Stimulated activated CD4-positive, alpha-beta T cell treated with anti-CD3 and anti-CD28 coated beads, Interleukin-1b, Interleukin-23, amount 100 ng/mL, for 4 hours (primary cell): ENCODE data around the gene ITGA3.

Experiments used
- DNase-seq, 2 donors: peaks; one replicate each; pipeline ENCODE4 v3.0.0-alpha.2; 2020; ENCODE audit warnings: low read depth in 2 of 2

ITGA3 gene

DNA sequence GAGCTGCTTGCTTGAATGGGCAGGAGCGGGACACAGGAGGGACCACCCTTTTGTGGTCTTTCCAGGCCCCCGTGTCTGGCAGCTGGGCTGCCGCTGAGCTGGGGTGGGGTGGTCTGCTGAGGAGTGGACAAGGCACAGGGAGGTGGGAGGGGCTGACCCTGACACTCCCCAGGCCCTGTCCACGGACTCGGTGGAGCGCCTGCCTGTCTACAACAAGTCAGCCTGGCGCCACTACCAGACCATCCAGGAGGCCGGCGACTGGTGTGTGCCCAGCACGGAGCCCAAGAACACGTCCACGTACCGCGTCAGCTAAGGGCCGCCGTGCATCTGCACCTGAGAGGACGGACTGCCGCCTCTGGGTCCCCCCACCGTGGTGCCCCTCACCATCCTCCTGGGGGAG is 53.9 kb downstream of the ITGA3 start:
- DNase-seq = no peak

DNA sequence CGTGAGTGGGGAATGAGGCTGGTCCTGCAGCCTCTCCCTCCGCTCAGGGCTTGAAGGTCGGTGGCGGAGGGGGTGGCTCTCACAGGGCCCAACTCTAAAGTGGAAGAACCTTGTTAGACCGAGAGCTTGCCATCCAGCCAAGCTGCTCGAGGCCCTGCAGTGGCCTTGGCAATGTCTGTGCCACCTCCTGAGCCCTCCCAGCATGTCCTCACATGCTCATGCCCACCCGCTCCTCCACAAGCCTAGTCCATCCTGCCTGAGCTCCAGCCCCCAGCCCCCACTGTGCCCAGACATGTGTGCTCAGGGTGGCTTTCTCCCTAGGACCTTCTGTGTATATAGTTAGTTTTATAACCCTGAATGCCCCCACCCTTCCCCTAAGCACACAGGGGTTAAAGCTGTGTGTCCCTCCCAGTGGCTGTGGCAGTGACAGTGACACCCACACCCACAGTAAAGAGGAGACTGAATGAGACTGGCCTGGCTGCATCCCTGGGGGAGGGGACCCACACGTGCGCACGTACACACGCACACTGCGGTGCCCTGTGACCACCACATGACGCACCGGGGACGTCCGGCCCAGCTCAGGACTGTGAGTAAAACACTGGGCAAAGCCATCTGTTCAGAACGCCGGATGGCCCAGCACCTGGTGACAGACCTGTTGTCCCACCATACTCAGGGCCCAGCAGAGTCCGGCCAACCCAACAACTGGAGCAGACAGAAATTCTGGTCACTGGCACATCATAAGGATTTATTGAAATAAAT is 54.9 kb downstream of the ITGA3 start:
- DNase-seq = no peak

DNA sequence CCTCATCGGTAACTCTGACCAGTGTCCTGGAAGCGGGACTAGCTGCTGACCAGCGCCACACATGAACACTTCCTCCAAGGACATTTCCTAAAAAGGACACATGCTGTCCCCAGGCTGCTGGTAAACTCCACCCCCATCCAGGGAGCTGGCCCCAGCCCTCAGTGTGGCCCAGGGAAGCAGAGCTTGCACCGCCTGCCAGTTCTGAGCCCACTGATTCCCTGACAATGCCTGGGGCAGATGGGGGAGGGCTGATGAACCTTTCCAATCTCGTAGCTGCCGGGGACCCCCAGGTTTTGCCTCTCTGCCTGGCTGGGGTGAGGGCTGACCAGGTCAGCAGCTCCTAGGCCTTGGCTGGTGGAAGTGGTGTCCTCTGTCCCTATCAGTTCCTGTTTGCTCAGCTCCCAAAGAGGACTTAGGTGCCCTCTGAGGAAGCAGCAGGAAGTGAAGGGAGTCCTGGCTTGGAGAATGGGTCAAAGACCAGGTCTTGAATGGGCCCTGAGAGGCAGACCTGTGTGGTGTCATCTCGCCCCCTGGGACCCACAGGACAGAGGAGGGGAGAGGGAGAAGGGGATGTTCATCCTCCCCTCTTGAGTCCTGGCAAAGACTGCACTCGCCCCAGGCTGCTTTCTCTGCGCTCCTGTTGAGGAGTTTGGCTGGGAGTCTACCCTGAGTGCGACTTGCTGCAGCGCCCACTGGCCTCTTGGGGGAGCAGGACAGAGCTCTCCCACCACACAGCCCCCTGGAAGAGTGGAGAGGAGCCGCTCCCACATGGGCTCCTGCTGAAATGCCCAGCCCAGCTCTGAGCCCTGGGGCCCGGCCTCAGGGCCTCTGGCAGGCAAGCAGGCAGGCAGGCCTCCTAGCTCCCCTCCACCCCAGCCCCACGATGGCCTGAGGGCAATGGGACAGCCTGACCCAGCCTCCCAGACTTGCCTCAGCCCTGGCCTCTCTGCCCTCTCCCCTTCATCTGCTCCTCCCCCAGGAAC is 56.1 kb downstream of the ITGA3 start:
- no peak for DNase-seq

DNA sequence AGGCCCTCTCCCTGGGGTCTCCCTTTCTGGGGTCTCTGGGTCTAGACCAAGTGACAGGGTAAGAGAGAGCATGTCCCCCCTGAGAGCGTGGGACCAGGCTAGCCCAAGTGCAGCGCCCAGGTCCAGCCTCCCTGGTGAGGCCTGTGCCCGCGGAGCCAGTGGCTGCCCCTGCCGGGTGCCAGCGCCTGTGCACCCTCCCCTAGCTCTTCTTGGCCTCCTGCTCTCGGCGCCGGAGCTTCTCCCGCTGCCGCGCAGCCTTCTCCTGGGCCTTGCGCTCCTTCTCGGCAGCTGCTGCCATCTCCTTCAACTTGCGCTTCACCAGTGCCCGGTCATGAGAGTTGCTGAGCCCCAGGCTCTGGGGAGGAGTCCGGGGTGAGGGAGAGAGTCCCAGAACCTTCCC is 56.8 kb downstream of the ITGA3 start:
- DNase-seq = no peak

DNA sequence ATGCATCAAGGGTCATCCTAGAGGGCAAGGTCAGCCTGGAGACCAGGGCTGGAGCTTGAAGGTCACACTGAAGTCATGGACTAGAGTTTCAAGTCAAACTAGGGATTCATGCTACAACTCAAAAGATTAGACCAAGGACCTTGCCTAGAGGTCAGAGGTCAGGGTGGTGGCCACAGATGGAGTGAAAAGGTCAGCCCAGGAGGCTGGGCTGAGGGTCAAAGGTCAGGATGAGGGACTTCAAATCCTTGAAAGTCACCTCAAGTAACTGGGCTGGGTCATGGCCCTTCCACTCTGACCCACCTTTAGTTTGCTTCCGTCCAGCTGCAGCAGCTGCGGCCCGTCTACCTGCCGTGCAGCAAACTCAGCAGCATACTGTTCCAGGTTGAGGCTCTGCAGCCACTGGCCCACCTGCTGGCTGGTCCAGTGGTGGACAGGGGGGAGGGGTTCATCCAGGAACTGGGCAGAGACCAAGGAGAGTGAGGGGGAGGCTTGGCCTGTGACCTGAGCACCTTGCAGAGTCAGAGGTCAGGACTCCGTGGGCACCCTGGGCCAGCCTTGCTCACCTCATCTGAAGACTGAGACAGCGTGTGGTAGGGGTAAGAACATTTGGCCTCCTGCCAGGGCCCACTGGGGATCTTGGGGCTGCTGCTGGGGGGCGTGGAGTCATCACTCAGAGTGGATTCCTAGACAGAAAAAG is 57.9 kb downstream of the ITGA3 start:
- DNase-seq = no peak

DNA sequence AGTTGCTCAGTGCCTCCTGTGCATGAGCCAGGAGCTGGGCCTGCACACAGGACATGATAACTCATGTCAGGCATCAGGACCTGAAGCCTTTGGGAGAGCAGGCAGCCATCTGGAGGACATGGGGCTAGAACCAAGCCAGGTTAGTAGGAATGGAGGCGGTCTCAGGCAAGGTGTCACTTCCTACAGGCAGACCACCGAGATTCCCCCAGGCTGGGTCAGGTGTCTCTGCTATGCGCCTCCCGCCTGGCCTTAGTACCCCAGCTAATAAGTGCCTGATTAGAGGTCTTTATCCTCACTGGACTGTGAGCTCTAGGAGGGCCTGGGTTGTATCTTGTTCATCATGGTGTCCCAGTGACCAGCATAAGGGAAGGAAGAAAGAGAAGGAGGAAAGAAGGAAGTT is 58.5 kb downstream of the ITGA3 start:
- no peak for DNase-seq

DNA sequence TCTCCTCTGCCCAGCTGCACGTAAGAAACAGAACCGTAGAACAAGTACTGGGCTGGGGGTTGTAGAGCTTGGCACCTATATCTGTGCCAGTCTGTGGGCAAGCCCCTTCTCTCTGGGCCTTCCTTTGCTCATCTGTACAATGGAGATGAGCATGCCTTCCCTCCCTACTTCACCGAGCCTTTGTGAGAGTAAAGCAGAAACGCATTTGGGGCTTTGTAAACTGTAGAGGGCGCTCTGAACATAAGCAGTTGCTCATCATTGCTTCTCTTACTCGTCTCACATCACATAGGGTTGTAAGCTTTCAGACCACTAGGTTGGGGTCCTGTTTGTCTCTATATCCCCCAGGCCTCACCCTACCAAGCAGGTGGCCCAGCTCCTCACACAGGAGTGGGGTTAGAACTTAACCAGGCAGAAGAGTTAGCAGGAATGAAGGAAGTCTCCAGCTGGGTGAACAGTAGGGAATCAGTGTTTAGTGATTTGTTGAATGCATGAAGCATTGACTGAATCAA is 59.0 kb downstream of the ITGA3 start:
- DNase-seq = no peak

DNA sequence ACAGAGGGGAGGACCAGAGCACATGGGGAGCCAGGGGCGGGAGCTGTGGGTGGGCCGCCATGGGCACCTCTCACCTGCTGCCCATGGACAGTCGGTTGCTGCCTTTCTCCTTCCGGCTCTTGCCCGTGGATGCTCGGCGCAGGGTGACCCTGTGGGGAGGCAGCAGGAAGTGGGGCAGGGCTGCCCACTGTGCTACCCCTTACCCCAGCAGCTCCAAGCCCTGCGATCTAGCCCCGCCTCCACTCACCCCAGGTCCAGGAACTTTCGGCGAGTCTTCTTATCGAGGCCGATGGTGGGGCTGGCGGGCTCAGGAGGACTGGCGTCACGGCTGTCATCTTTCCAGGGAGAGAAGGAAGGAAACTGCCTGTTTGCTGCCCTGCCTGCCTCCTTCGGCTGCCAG is 59.8 kb downstream of the ITGA3 start:
- no peak for DNase-seq

DNA sequence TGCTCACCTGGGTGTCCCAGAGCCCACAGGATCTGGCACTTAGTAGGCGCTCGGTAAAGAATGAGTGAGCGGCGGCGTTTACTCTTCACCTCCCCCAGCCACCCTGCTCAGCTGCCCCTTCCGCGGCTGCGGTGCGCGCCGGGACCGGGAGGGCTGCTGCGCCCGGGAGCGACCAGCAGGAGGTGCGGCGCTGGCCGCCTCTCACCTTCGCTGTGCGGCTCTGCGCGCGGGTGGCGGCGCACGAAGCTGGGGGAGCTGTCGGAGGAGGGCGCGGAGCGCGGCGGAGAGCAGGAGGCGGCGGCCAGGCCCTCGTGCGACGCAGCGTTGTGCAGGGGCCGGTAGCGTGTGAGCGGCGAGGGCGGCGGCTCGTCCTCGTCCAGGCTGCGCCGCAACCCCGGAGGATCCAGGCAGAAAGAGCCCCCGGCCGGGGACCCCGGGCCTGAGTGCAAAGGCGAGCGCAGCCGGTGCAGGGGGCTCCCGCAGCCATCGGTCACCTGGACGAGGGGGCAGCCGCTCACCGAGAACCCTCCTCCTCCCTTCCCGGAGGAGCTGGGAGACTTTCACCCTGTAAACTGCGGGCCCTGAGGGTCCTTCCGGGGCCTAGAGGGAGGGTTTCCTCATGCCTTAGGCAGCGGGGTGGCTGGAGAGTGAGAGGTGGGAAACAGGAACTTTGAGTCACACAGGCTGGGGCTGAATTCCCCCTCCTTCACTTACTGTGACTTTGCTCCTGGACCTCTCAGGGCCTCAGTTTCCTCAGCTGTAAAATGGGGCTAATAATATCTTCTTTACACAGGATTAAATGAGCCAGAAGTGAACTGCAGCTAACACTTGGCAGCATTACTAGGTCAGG is 61.5 kb downstream of the ITGA3 start:
- DNase-seq = peak; percentile 56 to 61

DNA sequence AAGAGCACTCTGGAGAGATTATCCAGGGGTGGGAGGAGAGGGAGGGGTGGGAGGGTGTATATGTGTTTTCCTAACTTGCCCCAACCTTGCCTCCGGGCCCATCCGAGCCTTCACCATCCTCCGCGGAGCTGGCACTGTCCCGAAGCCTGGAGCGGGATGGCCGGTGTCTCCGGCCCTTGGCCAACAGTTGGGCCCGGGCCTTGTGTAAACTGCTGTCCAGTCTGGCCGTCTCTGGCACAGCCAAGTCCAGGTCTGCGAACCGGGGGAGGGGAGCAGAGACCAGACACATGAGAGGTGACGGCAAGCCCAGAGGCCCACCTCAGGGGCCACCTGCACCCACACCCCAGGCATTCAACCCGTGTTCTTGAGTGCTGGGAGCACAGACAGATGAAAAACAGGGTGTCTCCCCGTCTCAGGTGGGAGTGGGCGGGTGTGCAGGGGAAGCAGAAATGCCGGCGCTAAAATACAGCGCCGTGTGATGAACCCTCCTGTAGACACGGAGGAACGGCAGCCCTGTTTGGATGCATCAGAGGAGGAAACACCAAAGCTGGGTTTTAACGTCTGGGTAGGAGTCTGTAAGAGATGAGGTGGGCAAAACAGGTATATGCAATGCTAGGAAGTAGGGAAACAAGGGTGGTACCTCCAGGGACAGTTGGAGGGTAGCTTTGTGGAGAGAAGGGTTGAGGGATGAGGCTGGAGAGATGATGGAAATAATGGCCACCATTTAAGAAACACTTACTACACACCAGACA is 62.3 kb downstream of the ITGA3 start:
- DNase-seq = no peak

DNA sequence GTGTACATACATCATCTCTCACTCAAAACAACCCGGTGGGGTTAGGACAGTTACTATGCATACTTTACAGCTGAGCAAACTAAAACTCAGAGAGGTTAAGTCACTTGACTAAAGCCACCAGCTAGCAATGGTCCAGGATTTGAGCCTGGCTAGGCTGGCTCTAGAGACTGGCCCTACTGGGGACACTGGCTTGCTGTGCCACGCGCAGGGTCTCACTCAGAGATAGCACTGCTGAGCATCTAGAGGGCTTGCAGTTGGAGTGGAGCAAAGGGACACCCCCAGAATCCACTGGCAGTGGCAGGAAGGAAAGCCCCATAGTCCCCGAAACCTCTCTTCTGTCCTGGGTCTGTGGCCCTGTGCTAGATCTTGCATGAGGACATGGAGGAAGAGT is 62.9 kb downstream of the ITGA3 start:
- no peak for DNase-seq

DNA sequence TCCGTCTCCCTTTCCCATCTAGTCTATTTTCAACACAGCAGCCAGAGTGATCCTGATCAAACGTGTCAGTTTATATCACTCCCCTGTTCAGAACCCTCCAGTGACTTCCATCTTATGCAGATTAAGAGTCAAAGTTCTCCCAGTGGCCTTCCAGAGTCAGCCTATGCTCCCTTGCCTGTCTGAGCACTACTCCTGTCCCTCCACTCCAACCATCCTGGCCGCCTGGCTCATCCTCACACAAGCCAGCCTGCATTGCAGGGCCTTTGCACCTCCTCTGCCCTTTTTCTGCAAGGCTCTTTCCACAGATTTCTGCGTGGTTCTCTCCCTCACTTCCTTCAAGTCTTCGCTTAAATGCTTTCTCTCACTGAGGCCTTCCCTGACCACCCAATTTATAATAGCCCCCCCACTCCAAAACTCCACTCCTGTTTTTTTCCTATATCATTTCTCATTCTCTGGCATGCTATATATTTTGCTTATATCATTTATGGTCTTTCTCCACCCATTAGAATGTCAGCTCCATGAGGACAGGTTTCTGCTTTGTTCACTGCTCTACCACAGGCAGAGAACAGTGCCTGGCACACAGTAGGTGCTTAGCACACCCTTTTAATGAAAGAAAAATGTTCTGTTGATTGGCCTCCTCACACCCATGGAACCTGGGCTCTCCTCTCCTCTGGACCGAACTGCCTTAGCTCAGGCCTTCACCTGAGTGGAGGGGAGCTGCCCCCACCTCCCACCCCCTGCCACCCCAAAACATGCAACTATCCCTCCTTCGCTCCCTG is 64.8 kb downstream of the ITGA3 start:
- DNase-seq = no peak

DNA sequence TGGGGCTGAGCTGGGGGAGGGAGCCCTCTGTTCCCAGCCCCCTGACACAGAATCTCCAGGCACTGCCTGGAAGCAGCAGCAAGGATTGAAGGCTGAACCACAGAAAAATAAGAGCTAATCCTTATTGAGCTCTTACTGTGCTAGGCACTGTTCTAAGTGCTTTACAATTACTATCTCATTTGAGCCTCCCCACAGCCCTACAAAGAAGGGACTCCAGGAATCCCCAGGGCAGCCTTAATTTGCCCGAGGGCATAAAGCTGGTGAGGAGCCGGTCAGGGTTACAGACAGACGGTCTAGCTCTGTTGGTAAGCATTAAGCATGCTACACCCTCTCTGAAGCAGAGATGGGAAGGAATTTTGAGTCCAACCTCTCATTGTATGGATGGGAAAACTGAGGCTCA is 67.0 kb downstream of the ITGA3 start:
- no peak for DNase-seq

DNA sequence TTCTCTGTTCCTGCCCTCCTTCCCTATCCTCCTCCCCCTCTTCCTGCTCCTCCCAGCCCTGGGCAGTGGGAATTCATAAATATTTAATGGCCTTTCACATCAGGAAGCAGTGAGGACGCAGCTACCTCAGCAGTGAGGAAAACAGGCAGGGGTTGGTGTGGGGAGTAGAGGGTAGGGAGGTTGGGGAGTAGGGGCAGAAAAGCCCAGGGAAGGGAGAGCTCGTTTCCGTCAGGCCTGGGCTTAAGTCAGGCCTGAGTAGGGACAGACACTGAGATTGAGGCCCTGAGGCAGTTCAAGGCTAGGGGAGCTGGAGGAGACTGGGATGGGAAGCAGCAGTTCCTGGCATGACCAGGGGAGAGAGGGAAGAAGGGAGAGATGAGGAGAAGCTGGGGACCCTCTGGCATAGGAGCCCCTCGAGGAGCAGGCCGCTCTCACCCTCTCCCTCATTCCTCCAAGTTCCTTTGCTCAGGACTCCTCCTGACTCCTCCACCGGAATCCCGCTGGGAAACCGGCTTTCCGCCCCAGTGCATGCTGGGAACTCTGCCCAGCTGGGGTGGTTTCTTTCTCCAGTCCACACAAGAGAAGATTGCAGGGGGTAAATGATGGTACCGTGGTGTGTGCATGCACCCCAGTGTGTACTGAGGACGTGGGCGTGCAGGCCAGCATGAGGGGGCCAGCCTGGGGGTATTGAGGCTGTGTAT is 67.9 kb downstream of the ITGA3 start:
- DNase-seq = no peak

DNA sequence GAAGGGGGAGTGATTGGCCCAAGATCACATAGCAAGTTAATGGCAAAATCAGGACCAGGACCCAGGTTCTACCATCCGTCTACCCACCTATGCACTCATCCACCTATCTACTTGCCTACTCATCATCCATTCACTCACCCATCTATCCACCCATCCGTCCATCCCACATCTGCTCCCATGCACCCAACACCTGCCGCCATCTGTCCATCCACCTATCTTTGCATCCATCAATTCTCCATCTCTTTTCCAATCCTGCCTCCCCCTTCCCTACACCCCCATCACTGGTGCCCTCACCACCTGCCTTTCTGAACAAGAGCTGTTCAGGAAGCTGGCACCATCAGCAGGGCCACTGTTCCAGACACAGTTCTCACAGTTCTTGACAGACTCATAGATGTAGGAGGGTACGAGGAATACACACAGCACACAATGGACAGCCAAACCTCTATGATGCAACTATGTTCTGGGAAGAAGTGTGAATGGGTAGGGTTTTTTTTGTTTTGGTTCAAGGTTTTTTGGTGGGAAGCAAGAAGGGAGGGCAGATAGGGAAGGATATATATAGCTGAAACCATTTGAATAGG is 69.6 kb downstream of the ITGA3 start:
- no peak for DNase-seq

DNA sequence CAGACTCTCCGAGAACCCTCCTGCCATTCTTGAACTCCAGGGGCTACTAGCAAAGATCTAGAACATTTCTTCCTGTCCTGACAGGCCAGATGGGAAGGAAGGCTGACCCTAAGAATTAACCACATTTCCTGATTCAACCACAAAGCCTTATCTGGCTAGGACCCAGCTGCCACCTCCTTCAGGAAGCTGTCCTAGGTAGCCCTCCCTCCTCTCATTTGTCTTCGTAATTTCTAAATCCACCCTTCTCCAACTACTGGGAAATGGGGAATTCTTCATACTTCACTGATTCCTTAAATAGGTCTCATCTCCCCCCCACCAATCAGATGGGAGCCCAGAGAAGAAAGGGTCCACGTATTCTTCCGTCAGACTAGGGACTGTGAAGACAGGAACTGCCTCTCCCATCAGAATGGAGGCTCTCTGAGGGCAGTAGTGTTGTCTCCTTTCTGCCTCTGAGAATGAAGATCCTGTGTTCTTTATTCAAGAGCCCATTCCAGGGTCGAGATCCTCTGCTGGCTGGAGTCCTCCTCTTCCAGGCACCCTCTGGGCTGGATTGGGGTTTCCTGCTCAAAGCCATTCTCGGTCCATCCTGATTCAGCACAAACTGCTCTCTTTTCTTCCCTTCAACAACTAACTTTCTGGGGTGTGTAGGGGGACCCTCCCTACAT is 71.9 kb downstream of the ITGA3 start:
- DNase-seq = no peak

DNA sequence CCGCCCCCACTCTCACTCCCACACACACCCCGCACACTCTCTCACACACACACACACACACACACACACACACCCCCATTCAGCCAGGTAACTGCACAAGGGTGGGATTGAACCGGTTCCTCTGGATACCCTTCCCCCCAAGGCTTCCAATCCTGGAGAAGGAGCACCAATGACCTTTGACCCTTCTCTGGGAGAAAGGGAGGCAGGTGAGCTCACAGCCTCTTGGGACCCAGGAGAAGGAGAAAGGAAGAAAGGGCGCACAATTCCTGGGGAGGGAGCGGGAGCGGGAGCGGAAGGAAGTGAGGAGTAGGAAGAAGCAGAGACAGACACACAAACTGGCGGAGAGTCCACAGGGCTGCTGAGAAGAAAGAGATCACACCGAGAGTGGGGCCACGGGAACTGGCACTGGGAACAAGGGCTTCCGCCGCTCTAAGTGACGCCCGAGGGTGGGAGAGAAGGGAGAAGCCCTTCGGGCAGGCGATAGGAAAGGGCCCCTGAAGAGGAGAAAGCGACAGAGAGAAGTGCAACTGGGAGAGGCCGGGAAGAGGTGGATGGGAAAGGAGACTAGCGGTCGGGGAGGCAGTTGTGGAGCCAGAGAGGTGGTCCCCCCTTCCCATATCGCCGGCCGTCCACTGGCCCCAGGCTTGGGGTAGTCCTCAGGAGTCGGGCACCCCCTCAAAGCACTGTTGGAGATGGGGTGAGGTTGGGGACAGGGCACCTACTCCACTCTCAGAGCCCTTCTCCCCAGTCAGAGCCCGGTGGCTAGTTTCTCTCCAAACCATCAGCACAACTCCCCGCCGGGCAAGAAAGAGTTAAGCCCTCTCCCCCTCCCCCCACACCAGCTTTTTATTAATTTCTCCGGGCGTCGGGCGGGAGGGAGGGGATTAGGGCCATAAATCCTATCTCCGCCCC is 72.8 kb downstream of the ITGA3 start:
- no peak for DNase-seq
